GM18505 (cell line): ENCODE results near the gene LIAS.
"Not testable (repeated sequence)": the region's sequence is repeated elsewhere in the genome, so short reads cannot be mapped to it uniquely, and the experiment has no call there.

Source experiments
- ATAC-seq: cut with Tn5 transposase; IDR thresholded peaks from one replicate; pipeline ENCODE4 v1.9.1; 2021; ENCODE audit not compliant: unreplicated experiment
- POLR2A ChIP-seq: IDR thresholded peaks from 4 replicates; pipeline ENCODE4 v1.6.1; 2011; ENCODE audit warnings: borderline replicate concordance; ENCODE audit not compliant: insufficient read depth, insufficient read length; ENCODE audit errors: extremely low read depth

LIAS gene

GRCh38 chr4:39458505-39459300 lies at the start of gene LIAS, which contains the start of gene RPL9:
LIAS (plus strand) TSS chr4:39459056; CDS start chr4:39459118, 62 bp downstream.
RPL9 (minus strand) TSS chr4:39458922; CDS start chr4:39458439, 483 bp downstream.
- peak; percentile 99 for TF ChIP-seq POLR2A
- ATAC-seq = peak; percentile 78

GRCh38 chr4:39410415-39410814 lies 48.4 kb upstream of the LIAS start:
- no peak for ATAC-seq
- no peak for TF ChIP-seq POLR2A

- ATAC-seq = not testable (repeated sequence)
Measured at GRCh38 chr4:39411561-39411960, 47.3 kb upstream of the LIAS start.

- TF ChIP-seq POLR2A = no peak
- no peak for ATAC-seq
Measured at GRCh38 chr4:39415678-39416283, 43.1 kb upstream of the LIAS start.

- no peak for TF ChIP-seq POLR2A
- ATAC-seq = no peak
Measured at GRCh38 chr4:39422247-39422646, 36.6 kb upstream of the LIAS start.

GRCh38 chr4:39425297-39425696 lies 33.6 kb upstream of the LIAS start:
- ATAC-seq = not testable (repeated sequence)

- ATAC-seq = no peak
- TF ChIP-seq POLR2A = no peak
Measured at GRCh38 chr4:39426728-39427127, 32.1 kb upstream of the LIAS start.

GRCh38 chr4:39427520-39428114 lies 31.2 kb upstream of the LIAS start:
- no peak for ATAC-seq
- no peak for TF ChIP-seq POLR2A

GRCh38 chr4:39429476-39430334 lies 29.2 kb upstream of the LIAS start:
- ATAC-seq = no peak
- no peak for TF ChIP-seq POLR2A

GRCh38 chr4:39433878-39434492 lies 24.9 kb upstream of the LIAS start:
- ATAC-seq = no peak
- TF ChIP-seq POLR2A = no peak

- ATAC-seq = no peak
- no peak for TF ChIP-seq POLR2A
Measured at GRCh38 chr4:39435659-39436563, 22.9 kb upstream of the LIAS start.

- no peak for ATAC-seq
- no peak for TF ChIP-seq POLR2A
Measured at GRCh38 chr4:39441593-39441992, 17.3 kb upstream of the LIAS start.
